ENCODE results near the gene MAMDC4. TPM values are rescaled to one million over a fixed set of nuclear protein-coding genes. Genes with fewer than 3 reads are reported as not detected.
"Not testable (repeated sequence)": the region's sequence is repeated elsewhere in the genome, so short reads cannot be mapped to it uniquely, and the experiment has no call there.

MAMDC4 gene
- total RNA-seq, 1 donor from 2014 or later, result 8.5 TPM

DNA sequence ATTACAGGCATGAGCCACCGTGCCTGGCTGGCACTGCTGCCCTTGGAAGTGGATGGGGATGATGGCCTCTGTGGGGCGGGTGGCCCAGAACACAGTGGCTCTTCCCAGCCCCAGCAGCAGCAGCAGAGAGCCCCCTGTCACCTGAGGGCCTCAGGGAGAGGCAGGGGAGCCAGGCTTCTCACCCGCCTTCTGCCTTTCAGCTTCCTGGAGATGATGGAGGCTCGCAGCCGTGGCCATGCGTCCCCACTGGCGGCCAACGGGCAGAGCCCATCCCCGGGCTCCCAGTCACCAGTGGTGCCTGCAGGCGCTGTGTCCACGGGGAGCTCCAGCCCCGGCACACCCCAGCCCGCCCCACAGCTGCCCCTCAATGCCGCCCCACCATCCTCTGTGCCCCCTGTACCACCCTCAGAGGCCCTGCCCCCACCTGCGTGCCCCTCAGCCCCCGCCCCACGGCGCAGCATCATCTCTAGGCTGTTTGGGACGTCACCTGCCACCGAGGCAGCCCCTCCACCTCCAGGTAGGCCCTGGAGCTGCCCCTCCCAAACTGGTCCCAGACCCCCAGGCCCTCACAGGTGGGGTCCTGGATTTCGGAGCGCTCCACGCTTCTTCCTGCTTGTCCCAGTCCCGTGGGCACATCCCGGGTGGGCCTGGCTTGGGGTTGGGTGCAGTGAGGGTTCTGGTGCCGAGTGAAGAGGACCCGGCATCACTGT, 14.8 kb upstream of the MAMDC4 start:
- Histone ChIP-seq H3K4me3 (ENCODE audit: insufficient read depth, low read depth, low read length) (no peak overlapping the region), H3K9me3 (ENCODE audit: insufficient read depth, low read depth, low read length) (no peaks in the 10 kb centered on the region), H3K4me2 (ENCODE audit: low read length) (no peak overlapping the region), H3K36me3 (ENCODE audit: insufficient read depth, low read length) (no peaks in the 10 kb centered on the region), H3K9ac (ENCODE audit: low read length) (no peak overlapping the region), H4K20me1 (ENCODE audit: insufficient read depth, low read length) (peaks cover 15% of the 10 kb centered on the region), H3K4me1 (ENCODE audit: insufficient read depth, low read length) (peaks cover 13% of the 10 kb centered on the region), H3K27ac (ENCODE audit: low read depth, low read length) (no peak overlapping the region), H3K27me3 (ENCODE audit: insufficient read depth, low read length) (no peaks in the 10 kb centered on the region), H2AFZ (ENCODE audit: low read depth, low read length) (no peak overlapping the region), H3K79me2 (ENCODE audit: insufficient read depth, low read length) (no peaks in the 10 kb centered on the region)
- Mint-ChIP-seq H3K27me3 (ENCODE audit: low read depth, unreplicated experiment) (no peaks in the 10 kb centered on the region), H3K4me1 (ENCODE audit: low read depth, unreplicated experiment) (peaks cover 12% of the 10 kb centered on the region), H3K9me3 (ENCODE audit: unreplicated experiment) (no peaks in the 10 kb centered on the region), H3K4me3 (ENCODE audit: unreplicated experiment) (no peak overlapping the region), H3K27ac (ENCODE audit: unreplicated experiment) (no peak overlapping the region), H3K36me3 (ENCODE audit: low read depth, unreplicated experiment) (peaks cover 5% of the 10 kb centered on the region)
- no peak for DNase-seq (ENCODE audit: low read depth)
- TF ChIP-seq EZH2 (IDR thresholded peaks at IDR 0.05; ENCODE audit: insufficient read depth, low read length), result no peak
- TF ChIP-seq, protein P1, sequence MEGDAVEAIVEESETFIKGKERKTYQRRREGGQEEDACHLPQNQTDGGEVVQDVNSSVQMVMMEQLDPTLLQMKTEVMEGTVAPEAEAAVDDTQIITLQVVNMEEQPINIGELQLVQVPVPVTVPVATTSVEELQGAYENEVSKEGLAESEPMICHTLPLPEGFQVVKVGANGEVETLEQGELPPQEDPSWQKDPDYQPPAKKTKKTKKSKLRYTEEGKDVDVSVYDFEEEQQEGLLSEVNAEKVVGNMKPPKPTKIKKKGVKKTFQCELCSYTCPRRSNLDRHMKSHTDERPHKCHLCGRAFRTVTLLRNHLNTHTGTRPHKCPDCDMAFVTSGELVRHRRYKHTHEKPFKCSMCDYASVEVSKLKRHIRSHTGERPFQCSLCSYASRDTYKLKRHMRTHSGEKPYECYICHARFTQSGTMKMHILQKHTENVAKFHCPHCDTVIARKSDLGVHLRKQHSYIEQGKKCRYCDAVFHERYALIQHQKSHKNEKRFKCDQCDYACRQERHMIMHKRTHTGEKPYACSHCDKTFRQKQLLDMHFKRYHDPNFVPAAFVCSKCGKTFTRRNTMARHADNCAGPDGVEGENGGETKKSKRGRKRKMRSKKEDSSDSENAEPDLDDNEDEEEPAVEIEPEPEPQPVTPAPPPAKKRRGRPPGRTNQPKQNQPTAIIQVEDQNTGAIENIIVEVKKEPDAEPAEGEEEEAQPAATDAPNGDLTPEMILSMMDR (IDR thresholded peaks at IDR 0.05; ENCODE audit: insufficient read depth, low read depth, low read length), result no peak
- no peak for FAIRE-seq

DNA sequence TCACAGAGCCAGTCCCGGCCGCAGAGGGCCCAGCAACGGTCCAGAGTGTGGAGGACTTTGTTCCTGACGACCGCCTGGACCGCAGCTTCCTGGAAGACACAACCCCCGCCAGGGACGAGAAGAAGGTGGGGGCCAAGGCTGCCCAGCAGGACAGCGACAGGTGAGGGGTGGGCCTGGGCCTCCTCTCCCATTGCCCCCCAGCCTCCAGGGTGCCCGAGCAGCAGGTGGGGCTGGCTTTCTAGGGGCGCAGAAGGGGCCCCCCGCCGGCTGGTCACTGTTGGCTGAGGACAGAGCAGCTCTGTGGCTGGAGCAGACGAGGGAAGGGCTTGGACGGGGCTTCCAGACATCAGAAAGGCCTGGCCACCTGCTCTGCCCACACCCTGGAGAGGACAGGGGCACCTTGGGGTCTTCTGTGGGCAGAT, 14.3 kb upstream of the MAMDC4 start:
- peaks cover 13% of the 10 kb centered on the region for H3K4me1 ChIP-seq (ENCODE audit: insufficient read depth, low read length)

DNA sequence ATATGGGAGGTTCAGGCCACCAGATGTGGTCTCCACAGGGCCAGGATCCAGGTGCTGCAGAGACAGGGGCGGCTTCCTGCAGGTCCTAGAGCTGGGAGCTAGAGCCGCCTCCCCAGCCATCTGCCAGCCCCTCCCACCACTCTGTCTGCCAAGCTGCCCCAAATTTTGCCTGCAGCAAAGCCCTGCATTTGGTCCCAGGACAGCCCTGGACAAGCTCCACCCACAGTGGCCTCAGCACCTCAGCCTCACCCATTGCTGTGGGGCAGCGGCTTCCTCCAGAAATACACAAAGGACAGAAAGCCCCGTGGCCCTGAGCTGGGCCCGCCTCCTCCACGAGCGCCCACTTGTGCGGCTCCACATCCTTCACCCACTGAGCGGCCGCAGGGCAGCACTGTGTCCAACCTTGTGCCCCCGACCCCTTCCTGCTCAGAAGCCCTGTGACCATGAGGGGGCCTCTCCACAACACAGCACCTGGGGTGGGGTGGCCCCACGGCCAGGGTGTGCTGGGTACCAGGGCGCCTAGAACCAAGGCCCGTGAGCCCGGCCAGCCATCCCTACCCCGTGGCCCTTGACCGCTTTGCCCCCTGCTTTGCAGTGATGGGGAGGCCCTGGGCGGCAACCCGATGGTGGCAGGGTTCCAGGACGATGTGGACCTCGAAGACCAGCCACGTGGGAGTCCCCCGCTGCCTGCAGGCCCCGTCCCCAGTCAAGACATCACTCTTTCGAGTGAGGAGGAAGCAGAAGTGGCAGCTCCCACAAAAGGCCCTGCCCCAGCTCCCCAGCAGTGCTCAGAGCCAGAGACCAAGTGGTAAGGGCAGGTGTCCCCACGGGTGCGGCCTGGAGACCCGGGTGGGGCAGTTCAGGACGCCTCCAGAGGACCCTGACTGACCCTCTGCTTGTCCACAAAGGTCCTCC, 13.6 kb upstream of the MAMDC4 start:
- H3K27me3 ChIP-seq (ENCODE audit: insufficient read depth, low read length), result no peaks in the 10 kb centered on the region
- no peak overlapping the region for H3K4me3 Mint-ChIP-seq (ENCODE audit: unreplicated experiment)

More for the DNA sequence above, 14.3 kb upstream of the MAMDC4 start:
- H3K4me3 Mint-ChIP-seq (ENCODE audit: unreplicated experiment); DNase-seq (ENCODE audit: low read depth); H3K27ac ChIP-seq (ENCODE audit: low read depth, low read length); H2AFZ ChIP-seq (ENCODE audit: low read depth, low read length); H3K9ac ChIP-seq (ENCODE audit: low read length); H3K9me3 Mint-ChIP-seq (ENCODE audit: unreplicated experiment); FAIRE-seq; H3K4me3 ChIP-seq (ENCODE audit: insufficient read depth, low read depth, low read length); H3K27me3 Mint-ChIP-seq (ENCODE audit: low read depth, unreplicated experiment); H3K36me3 Mint-ChIP-seq (ENCODE audit: low read depth, unreplicated experiment); H3K9me3 ChIP-seq (ENCODE audit: insufficient read depth, low read depth, low read length); H3K79me2 ChIP-seq (ENCODE audit: insufficient read depth, low read length); H3K27me3 ChIP-seq (ENCODE audit: insufficient read depth, low read length); H3K36me3 ChIP-seq (ENCODE audit: insufficient read depth, low read length); H3K4me2 ChIP-seq (ENCODE audit: low read length); H3K27ac Mint-ChIP-seq (ENCODE audit: unreplicated experiment): not testable (repeated sequence)
- H4K20me1 ChIP-seq (ENCODE audit: insufficient read depth, low read length), result peaks cover 15% of the 10 kb centered on the region
- H3K4me1 Mint-ChIP-seq (ENCODE audit: low read depth, unreplicated experiment), result peaks cover 12% of the 10 kb centered on the region

More for the DNA sequence above, 13.6 kb upstream of the MAMDC4 start:
- Histone ChIP-seq H3K4me2 (ENCODE audit: low read length) (no peak overlapping the region), H2AFZ (ENCODE audit: low read depth, low read length) (no peak overlapping the region), H4K20me1 (ENCODE audit: insufficient read depth, low read length) (peaks cover 15% of the 10 kb centered on the region), H3K9ac (ENCODE audit: low read length) (no peak overlapping the region), H3K27ac (ENCODE audit: low read depth, low read length) (no peak overlapping the region), H3K4me1 (ENCODE audit: insufficient read depth, low read length) (peaks cover 13% of the 10 kb centered on the region), H3K79me2 (ENCODE audit: insufficient read depth, low read length) (no peaks in the 10 kb centered on the region), H3K36me3 (ENCODE audit: insufficient read depth, low read length) (no peaks in the 10 kb centered on the region), H3K9me3 (ENCODE audit: insufficient read depth, low read depth, low read length) (no peaks in the 10 kb centered on the region), H3K4me3 (ENCODE audit: insufficient read depth, low read depth, low read length) (no peak overlapping the region)
- DNase-seq (ENCODE audit: low read depth) (no peak), FAIRE-seq (no peak)
- peaks cover 3% of the 10 kb centered on the region for H3K36me3 Mint-ChIP-seq (ENCODE audit: low read depth, unreplicated experiment)
- no peak for TF ChIP-seq EZH2 (IDR thresholded peaks at IDR 0.05; ENCODE audit: insufficient read depth, low read length)
- TF ChIP-seq, protein P1 (IDR thresholded peaks at IDR 0.05; ENCODE audit: insufficient read depth, low read depth, low read length), result no peak
- H3K9me3 Mint-ChIP-seq (ENCODE audit: unreplicated experiment), result no peaks in the 10 kb centered on the region
- H3K4me1 Mint-ChIP-seq (ENCODE audit: low read depth, unreplicated experiment), result peaks cover 12% of the 10 kb centered on the region
- no peaks in the 10 kb centered on the region for H3K27me3 Mint-ChIP-seq (ENCODE audit: low read depth, unreplicated experiment)
- no peak overlapping the region for H3K27ac Mint-ChIP-seq (ENCODE audit: unreplicated experiment)
